Nephron (organoid): Measurements from ENCODE around the gene LRCH4.

Experiments used
- H3K27ac Mint-ChIP-seq, 3 experiments: 2 replicates each; pipeline ENCODE4 v1.8.0; 2020; ENCODE audit warnings: mixed read lengths in 3 of 3, mild to moderate bottlenecking in 2 of 3, moderate library complexity in 1 of 3
- H3K27me3 Mint-ChIP-seq: 2 replicates; pipeline ENCODE4 v1.8.0; 2021; ENCODE audit warnings: low read depth, mild to moderate bottlenecking, moderate library complexity, mixed read lengths
- H3K36me3 Mint-ChIP-seq: 2 replicates; pipeline ENCODE4 v1.8.0; 2020; ENCODE audit warnings: low read depth, mixed read lengths
- H3K4me1 Mint-ChIP-seq: 2 replicates; pipeline ENCODE4 v1.8.0; 2020; ENCODE audit warnings: mixed read lengths
- H3K4me3 Mint-ChIP-seq, 3 experiments: 2 replicates each; pipeline ENCODE4 v1.8.0; 2020; ENCODE audit warnings: mild to moderate bottlenecking in 3 of 3, mixed read lengths in 3 of 3, moderate library complexity in 2 of 3
- H3K9me3 Mint-ChIP-seq: 2 replicates; pipeline ENCODE4 v1.8.0; 2020; ENCODE audit warnings: mixed read lengths
- CTCF ChIP-seq, 3 experiments: fragments of 200-600 bp; sonication (generic); IDR thresholded peaks; one replicate each; pipeline ENCODE4 v1.5.0; 2021; ENCODE audit warnings: antibody characterized with exemption in 3 of 3; ENCODE audit not compliant: unreplicated experiment in 3 of 3

The LRCH4 gene

GRCh38 chr7:100576384-100576993, 9.4 kb downstream of the LRCH4 start:
- Mint-ChIP-seq H3K4me1 (peaks cover 6% of the 10 kb centered on the region), H3K4me3 (no peak overlapping the region), H3K36me3 (peaks cover 16% of the 10 kb centered on the region), H3K9me3 (no peaks in the 10 kb centered on the region), H3K27me3 (peaks cover 11% of the 10 kb centered on the region), H3K27ac (no peak overlapping the region)
- no peak for TF ChIP-seq CTCF (IDR thresholded peaks at IDR 0.05; ENCODE audit: unreplicated experiment in 3 of 3)

- Mint-ChIP-seq H3K27me3 (peaks cover 17% of the 10 kb centered on the region), H3K4me3 (no peak overlapping the region), H3K4me1 (peaks cover 6% of the 10 kb centered on the region), H3K27ac (no peak overlapping the region), H3K9me3 (no peaks in the 10 kb centered on the region), H3K36me3 (peaks cover 16% of the 10 kb centered on the region)
- no peak for TF ChIP-seq CTCF (IDR thresholded peaks at IDR 0.05; ENCODE audit: unreplicated experiment in 3 of 3)
These were observed 10.1 kb downstream of the LRCH4 start for GRCh38 chr7:100575746-100576383.

GRCh38 chr7:100575206-100575631, 10.7 kb downstream of the LRCH4 start:
- peaks cover 19% of the 10 kb centered on the region for H3K27me3 Mint-ChIP-seq
- no peak overlapping the region for H3K4me3 Mint-ChIP-seq
- H3K9me3 Mint-ChIP-seq = no peaks in the 10 kb centered on the region
- TF ChIP-seq CTCF (IDR thresholded peaks at IDR 0.05; ENCODE audit: unreplicated experiment in 3 of 3) = no peak
- H3K4me1 Mint-ChIP-seq = peaks cover 6% of the 10 kb centered on the region
- H3K27ac Mint-ChIP-seq = no peak overlapping the region
- H3K36me3 Mint-ChIP-seq = peaks cover 16% of the 10 kb centered on the region

GRCh38 chr7:100574362-100575205, 11.3 kb downstream of the LRCH4 start:
- Mint-ChIP-seq H3K9me3 (no peaks in the 10 kb centered on the region), H3K27ac (no peak overlapping the region), H3K36me3 (peaks cover 16% of the 10 kb centered on the region), H3K4me1 (peaks cover 6% of the 10 kb centered on the region), H3K4me3 (no peak overlapping the region), H3K27me3 (peaks cover 19% of the 10 kb centered on the region)
- TF ChIP-seq CTCF (IDR thresholded peaks at IDR 0.05; ENCODE audit: unreplicated experiment in 3 of 3) = no peak

- no peak within 1 kb of the TSS for H3K4me3 Mint-ChIP-seq
- H3K27me3 Mint-ChIP-seq = peaks cover 26% of the 10 kb centered on the region
- peaks cover 13% of the 10 kb centered on the region for H3K36me3 Mint-ChIP-seq
- H3K9me3 Mint-ChIP-seq = no peaks in the 10 kb centered on the region
- no peak for TF ChIP-seq CTCF (IDR thresholded peaks at IDR 0.05; ENCODE audit: unreplicated experiment in 3 of 3)
- no peak within 1 kb of the TSS for H3K27ac Mint-ChIP-seq
- peaks cover 13% of the 10 kb centered on the region for H3K4me1 Mint-ChIP-seq
These were observed 12.1 kb downstream of the LRCH4 start, which contains the start of gene SAP25 for GRCh38 chr7:100573691-100574361. SAP25 (minus strand) TSS chr7:100573900; CDS start chr7:100573742, 158 bp downstream.
